Retina (tissue), 1 donor: ENCODE measurements around the gene ALPL.

Source experiments
- DNase-seq: peaks from one replicate; pipeline ENCODE4 v3.0.0-alpha.2; 2016

The ALPL gene

DNA sequence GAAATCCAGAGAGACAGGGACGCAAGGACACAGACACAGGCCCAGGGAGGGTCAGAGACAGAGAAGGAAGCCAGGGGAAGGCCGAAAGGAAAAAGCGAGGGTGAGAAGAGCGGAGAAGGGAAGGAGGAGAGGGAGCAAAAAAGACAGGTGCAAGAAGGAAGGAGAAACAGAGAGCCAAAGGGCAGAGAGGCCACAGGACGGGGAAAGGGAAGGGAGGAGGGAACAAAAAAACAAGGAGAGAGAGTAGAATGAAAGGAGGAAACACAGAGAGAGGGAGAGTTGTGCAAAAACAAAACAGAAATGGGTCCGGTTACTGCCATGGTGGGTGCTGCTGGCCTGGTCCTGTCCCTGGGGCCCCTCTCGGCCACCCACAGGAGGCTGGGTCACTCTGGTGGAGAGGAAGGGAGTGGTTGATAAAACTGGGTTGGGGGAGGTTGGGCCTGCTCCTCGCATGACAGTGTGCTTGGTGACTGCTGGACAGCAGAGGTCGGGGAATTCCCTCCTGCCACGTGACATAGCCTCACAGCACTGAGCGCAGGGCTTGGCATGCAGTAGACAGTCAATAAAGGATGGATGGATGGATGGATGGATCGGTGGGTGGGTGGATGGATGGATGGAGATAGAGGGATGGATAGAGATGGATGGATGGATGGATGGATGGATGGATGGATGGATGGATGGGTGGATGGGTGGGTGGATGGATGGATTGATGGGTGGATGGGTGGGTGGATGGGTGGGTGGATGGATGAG, 95.2 kb downstream of the ALPL start:
- DNase-seq = no peak

GRCh38 chr1:21605012-21605715, 95.9 kb downstream of the ALPL start:
- DNase-seq = no peak

- DNase-seq = no peak
Observed at GRCh38 chr1:21605964-21606705, 96.9 kb downstream of the ALPL start.

GRCh38 chr1:21607549-21608529, 98.6 kb downstream of the ALPL start:
- peak; percentile 85 for DNase-seq

DNA sequence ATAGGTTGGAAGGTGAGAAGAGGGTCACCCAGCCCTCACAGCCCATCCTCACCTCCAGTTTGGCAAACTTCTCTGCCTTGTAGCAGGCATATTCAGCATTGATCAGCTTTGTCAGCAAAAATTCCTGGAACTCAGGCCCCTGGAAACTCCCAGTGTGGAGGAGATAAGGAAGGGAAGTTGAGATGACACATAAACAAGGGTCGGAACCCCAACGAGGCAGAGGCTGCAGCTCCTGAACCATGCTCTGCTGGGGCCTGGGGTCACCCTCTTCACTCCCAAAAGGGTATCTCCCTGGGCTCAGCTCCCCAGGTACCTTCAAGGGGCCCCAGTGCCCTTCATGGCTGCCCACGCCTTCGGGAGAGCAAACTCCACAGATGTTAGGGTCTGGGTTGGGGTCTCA, 99.6 kb downstream of the ALPL start:
- no peak for DNase-seq

- DNase-seq = no peak
Observed at GRCh38 chr1:21610027-21610426, 100.8 kb downstream of the ALPL start.

DNA sequence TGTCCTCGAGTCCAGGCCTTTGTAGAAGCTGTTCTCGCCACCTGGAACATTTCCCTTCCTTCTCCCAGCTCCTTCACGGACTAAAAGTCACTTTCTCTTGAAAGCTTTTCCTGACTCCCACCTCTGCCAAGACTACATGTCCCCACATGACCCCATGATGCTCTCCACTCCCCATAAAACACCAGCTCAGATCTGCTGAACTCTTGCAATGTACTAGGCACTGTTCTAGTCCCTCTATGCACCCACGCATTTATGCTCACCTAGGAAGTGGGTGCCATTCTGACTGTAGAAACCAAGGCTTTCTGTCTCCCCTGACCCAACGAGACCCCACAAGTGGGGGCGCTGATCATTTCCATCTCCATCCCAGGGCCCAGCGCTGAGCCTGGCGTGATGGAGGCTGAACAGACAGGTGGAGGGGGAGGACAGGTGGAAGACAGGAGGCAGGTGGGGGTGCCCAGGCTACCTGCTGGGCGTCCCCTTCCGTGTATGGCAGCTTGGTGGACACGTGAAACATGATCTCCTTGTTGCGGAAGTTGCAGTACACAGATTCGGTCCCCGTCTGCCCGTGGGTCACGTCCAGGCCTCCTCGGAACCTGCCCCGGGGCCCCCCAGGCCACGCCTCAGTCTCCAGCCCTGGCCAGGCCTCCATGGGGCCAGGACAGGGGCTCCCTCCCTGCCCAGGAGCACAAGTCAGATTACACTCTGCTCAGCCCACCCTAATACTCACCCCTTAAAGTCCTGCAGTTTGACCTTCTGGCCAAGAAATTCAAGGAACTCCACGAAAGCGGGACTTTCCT, 102.0 kb downstream of the ALPL start:
- DNase-seq = no peak

GRCh38 chr1:21612057-21612456, 102.8 kb downstream of the ALPL start:
- no peak for DNase-seq

GRCh38 chr1:21613072-21613867, 104.0 kb downstream of the ALPL start:
- no peak for DNase-seq

DNA sequence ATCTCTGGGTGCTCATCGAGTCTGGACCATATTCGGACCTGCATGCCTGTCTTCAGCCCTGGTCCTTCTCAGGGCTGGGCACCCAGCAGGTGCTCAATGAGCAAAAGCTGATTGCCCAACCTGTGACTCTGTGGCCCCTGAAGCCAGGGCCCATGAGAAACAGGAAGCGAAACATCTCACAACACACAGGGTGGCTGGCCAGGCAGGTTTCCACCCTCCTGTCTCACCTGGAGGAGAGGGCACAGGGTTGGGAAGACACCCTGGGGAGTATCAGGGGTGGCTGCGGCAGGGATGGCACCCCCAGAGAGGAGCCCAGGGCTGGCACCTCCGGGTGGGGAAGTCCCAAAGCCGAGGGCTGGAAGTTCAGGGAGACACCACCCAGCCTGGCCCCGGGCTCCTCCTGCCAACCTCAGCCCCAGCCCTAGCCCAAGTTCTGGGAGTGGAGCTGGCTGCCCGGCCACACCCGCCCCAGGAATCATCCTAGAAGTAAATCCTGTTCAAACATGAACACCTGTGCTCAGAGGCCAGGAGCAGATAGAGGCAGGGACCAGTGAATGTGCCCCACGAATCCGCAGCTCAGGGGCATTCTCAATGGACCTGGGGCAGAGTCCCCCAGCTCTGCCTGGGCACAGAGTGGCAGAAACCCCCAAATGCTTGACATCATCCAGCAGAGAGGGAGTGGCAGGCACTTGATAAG, 105.3 kb downstream of the ALPL start:
- no peak for DNase-seq

GRCh38 chr1:21616372-21616771, 107.1 kb downstream of the ALPL start:
- no peak for DNase-seq

GRCh38 chr1:21617126-21617738, 108.0 kb downstream of the ALPL start:
- no peak for DNase-seq

DNA sequence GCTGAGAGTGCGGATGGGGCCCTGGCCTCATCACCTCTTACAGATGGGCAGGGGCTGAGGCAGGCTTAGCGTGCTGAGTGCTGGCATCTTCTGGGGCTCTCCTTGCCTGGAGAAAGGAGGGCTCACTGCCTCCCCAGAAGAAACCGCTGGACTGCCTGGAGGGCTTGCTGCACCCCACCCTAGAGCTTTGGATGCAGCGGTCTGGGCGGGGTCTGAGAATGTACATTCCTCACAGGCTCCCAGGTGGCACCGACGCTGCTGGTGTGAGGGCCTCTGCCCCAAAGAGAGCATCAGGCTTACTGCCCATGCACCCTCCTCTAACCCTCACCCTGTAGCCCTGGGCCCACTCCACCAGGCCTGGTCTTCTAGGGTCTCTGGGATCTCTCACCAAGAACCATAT, 108.8 kb downstream of the ALPL start:
- DNase-seq = no peak

DNA sequence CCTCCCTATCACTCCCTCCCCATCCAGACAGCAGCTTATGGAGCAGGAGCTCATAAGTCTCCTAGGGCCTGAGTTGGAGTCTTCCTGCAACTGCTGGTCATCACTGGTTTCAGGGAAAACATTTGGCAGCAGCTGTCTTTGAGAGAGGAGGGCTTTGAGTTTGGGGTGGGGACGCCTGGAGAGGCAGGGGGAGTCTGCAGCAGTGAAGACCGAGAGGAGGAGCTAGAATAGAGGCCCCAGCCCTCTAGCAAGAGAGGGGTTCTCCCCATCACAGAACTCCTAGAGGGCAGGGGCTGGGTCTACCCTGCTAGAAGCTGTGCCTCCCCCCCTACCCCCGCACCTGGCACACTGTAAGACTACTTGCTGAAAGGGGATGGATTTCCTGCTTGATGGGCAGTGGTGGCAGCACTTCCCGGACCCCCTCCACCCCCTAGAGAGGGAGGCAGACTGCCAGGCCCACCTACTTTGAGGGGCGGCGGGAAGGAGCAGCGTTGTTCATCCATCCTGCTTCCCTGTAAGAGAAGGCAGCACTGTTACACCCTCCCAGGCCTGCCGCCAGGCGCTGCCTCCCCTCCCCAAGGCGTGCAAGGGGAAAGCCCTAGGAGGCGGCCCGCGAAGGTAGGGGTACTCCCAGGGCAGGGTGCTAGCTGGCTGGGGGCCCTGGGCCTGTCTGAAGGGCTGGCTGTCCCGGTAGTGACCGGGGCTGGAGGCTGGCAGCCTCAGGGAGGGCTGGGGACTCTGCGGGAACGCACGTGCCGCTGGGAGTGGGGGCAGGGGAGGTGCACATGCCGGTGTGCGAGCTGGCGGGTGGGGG, 109.5 kb downstream of the ALPL start:
- peak; percentile 31 for DNase-seq

- no peak for DNase-seq
Observed at GRCh38 chr1:21619375-21619947, 110.2 kb downstream of the ALPL start.

DNA sequence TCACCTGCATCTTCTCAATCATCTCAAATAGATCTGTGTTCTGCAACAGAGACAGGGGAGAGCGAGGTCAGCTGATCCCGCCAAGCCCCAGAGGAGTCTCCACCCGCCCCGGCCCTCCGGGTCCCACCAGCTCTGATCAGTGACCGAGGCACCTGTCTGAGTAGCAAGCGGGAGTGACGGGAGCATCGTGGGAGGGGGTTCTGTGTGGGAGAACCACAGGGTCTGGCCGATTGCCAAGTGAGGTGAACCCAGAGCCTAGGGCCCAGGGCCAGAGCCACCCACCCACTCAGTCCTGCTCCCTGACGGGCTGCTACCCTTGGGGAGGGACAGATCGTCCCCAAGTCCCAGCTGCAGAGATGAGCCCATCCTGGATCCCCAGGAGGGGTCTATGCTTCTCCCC, 110.8 kb downstream of the ALPL start:
- no peak for DNase-seq

DNA sequence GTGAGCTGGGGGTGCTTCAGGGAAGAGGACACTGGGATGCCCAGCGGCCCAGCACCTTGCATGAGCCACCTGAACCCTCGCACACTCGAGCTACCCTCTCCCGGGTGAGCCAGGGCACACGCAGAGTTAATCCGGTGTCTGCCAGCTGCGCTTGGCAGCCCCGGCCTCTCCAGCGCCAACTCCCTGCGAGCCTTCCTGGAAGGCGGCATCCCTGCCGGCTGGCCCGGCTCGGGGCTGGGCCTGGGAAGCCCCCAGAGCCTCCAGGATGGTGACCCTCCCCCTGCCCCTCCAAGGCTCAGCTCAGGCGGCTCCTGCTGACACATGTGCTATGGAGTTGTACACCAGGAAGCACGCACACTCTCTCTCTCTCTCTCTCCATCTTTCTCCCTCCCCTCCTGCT, 111.3 kb downstream of the ALPL start:
- peak; percentile 60 for DNase-seq

- peak; percentile 33 for DNase-seq
Observed at GRCh38 chr1:21621051-21621450, 111.8 kb downstream of the ALPL start.
